Transverse colon (tissue), 4 donors: ENCODE results near the gene RYR3.

ENCODE experiments used
- CTCF ChIP-seq, 5 experiments: fragments of 200-600 bp in 3 of 5; fragments of 450-650 bp in 2 of 5; sonication (generic) in 3 of 5; IDR thresholded peaks; 1 replicate in 2 of 5; 2 replicates in 3 of 5; pipeline ENCODE4 v1.5.1; 2016 to 2017; ENCODE audit warnings: antibody characterized with exemption in 5 of 5, inconsistent platforms in 3 of 5, mild to moderate bottlenecking in 2 of 5, moderate library complexity in 1 of 5
- EP300 ChIP-seq: sonication (generic); formaldehyde crosslinking; IDR thresholded peaks from one replicate; pipeline ENCODE4 v1.6.1; 2017; ENCODE audit warnings: antibody characterized with exemption, low read depth
- POLR2A ChIP-seq: fragments of 450-650 bp; IDR thresholded peaks from one replicate; pipeline ENCODE4 v1.6.1; 2016; ENCODE audit warnings: antibody characterized with exemption, mild to moderate bottlenecking, moderate library complexity
- POLR2AphosphoS5 ChIP-seq, 3 donors: sonication (generic); formaldehyde crosslinking; IDR thresholded peaks; one replicate each; pipeline ENCODE4 v1.6.1; 2016; ENCODE audit warnings: antibody characterized with exemption in 3 of 3

- no peak for TF ChIP-seq CTCF (IDR thresholded peaks at IDR 0.05)
- no peak for TF ChIP-seq POLR2AphosphoS5 (IDR thresholded peaks at IDR 0.05)
- TF ChIP-seq POLR2A, result no peak
- no peak for TF ChIP-seq EP300
These were observed 17.3 kb downstream of the RYR3 start for GRCh38 chr15:33328106-33328505.
